Panc1 (cell line): ENCODE measurements around the gene RNF220. TPM values are rescaled to one million over a fixed set of nuclear protein-coding genes. Genes with fewer than 3 reads are reported as not detected.

Experiments used
- ATAC-seq: fragments of 200-7000 bp; cut with Tn5 transposase; 2 replicates; pipeline ENCODE4 v1.9.1; 2020; ENCODE audit warnings: mild to moderate bottlenecking, moderate library complexity
- BruUV-seq: library from RNA; stranded (reverse); fragments of 400-500 nt; replicated peaks from 2 replicates; lab custom pipeline; 2021; lab: Mats Ljungman, UMichigan
- CTCF ChIA-PET: fragments of 300-600 bp; sonication (Branson Sonifier 250); formaldehyde crosslinking; loops from one replicate; lab custom pipeline; 2022; ENCODE audit warnings: antibody characterized with exemption; lab: Charles Lee
- POLR2A ChIA-PET: fragments of 300-600 bp; sonication (Branson Sonifier 250); formaldehyde crosslinking; loops from one replicate; lab custom pipeline; 2022; ENCODE audit warnings: antibody characterized with exemption; lab: Charles Lee
- DNase-seq: peaks from one replicate; pipeline ENCODE4 v3.0.0-alpha.2; 2010; ENCODE audit warnings: low read depth, low spot score
- H3K27ac ChIP-seq: 2 replicates; pipeline ENCODE4 v1.5.1; 2011; ENCODE audit warnings: mild to moderate bottlenecking, low read length, inconsistent platforms
- H3K27me3 ChIP-seq: fragments of 200-500 bp; sonication (Bioruptor generic); 2 replicates; pipeline ENCODE4 v1.6.0; 2014; ENCODE audit warnings: low read length, inconsistent platforms; ENCODE audit not compliant: control insufficient read depth, insufficient read depth
- H3K36me3 ChIP-seq: fragments of 200-500 bp; sonication (Bioruptor generic); 2 replicates; pipeline ENCODE4 v1.5.1; 2014; ENCODE audit warnings: inconsistent platforms, mild to moderate bottlenecking, low read length, moderate library complexity; ENCODE audit not compliant: control insufficient read depth, insufficient read depth
- H3K4me1 ChIP-seq: 2 replicates; pipeline ENCODE4 v1.5.1; 2011; ENCODE audit warnings: inconsistent platforms, mild to moderate bottlenecking, low read length, moderate library complexity; ENCODE audit not compliant: control insufficient read depth, insufficient read depth
- H3K4me3 ChIP-seq, 2 experiments: 2 replicates each; pipeline ENCODE4 v1.5.1; 2011 to 2012; ENCODE audit warnings: low read depth in 2 of 2, low read length in 2 of 2, mild to moderate bottlenecking in 2 of 2, inconsistent platforms in 1 of 2, moderate library complexity in 1 of 2
- H3K9me3 ChIP-seq: fragments of 200-500 bp; sonication (Bioruptor generic); 2 replicates; pipeline ENCODE4 v1.5.1; 2014; ENCODE audit warnings: low read depth, mild to moderate bottlenecking, inconsistent platforms, low read length, moderate library complexity; ENCODE audit not compliant: control insufficient read depth, insufficient read depth
- CTCF ChIP-seq: fragments of 450-650 bp; IDR thresholded peaks from 2 replicates; pipeline ENCODE4 v1.5.1; 2017; ENCODE audit warnings: mild to moderate bottlenecking
- POLR2AphosphoS5 ChIP-seq: IDR thresholded peaks from 2 replicates; pipeline ENCODE4 v1.6.1; 2012; ENCODE audit warnings: mild to moderate bottlenecking, low read depth, low read length, moderate library complexity
- SIN3A ChIP-seq: IDR thresholded peaks from 2 replicates; pipeline ENCODE4 v1.6.1; 2012; ENCODE audit warnings: low read depth, mild to moderate bottlenecking, low read length, moderate library complexity, borderline replicate concordance; ENCODE audit not compliant: insufficient read depth
- TCF7L2 ChIP-seq: IDR thresholded peaks from 2 replicates; pipeline ENCODE4 v1.6.1; 2011; ENCODE audit warnings: mild to moderate bottlenecking, low read depth, low read length, inconsistent platforms
- in situ Hi-C: cut with HindIII; loops from 2 replicates; pipeline ENCODE4 v1.10.0; 2016; ENCODE audit warnings: low sequenced_read_pairs, low pct_unique_long_range_greater_than_20kb
- intact Hi-C: fragments of 100-400 bp; cut with micrococcal nuclease; formaldehyde crosslinking; loops from one replicate; pipeline ENCODE4 v1.10.0; 2022; ENCODE audit not compliant: unreplicated experiment
- total RNA-seq: library from RNA; stranded (reverse); gene quantifications from one replicate; pipeline ENCODE4 v1.2.1, GENCODE V29; 2021; ENCODE audit not compliant: unreplicated experiment
- TF ChIP-seq, protein P1 (sequence below), 2 experiments: IDR thresholded peaks; 2 replicates each; pipeline ENCODE4 v1.6.1; 2011 to 2012; ENCODE audit warnings: low read depth in 2 of 2, control low read depth in 1 of 2, low read length in 1 of 2, mild to moderate bottlenecking in 1 of 2, moderate library complexity in 1 of 2; ENCODE audit not compliant: insufficient read depth in 1 of 2

RNF220 gene
- total RNA-seq, 1 experiment from 2014 or later, result 64.9 TPM

DNA sequence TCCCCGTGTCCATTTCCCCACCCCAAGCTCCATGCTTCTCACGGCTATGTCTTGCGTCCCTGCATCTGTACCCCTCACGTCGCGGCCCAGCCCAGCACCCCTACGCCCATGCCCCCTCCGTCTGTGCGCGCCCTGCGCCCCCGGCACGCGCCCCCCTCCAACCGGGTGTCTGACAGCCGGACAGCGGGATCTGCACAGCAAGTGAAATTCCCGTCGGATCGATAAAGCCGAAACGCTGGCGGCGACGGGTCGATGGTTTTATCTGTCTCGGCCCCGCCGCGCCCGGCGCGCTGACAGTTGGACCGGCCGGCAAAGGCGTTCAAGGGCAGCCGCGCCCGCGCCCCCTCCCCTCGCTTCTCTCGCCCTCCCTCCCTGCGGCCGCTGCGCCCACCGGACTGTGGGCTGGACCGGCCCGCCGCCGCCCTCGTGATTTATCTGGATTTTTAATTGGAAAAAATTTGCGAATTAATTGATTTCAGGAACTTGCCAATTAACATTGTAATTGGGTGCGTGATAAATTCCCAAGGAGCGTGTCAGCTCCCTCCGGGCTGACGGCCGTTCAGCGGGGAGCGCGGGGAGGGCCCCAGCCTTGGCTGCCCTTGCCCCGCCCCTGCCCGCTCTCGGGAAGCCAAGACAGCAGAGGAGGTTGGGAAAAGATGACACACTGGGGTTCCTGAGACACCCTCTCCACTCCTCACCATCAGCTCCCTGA lies 212.1 kb downstream of the RNF220 start:
- Histone ChIP-seq H3K4me3 (peak overlapping the region in 1 of 2 experiments; percentile 22; a peak in 1 of 4 replicates), H3K27ac (no peak overlapping the region), H3K9me3 (no peaks in the 10 kb centered on the region), H3K4me1 (no peaks in the 10 kb centered on the region), H3K36me3 (no peaks in the 10 kb centered on the region), H3K27me3 (no peaks in the 10 kb centered on the region)
- ATAC-seq (no peak), DNase-seq (no peak)
- in situ Hi-C loops, result no loop called here
- ChIA-PET POLR2A (interaction anchor here (0.7 kb wide), 1 partner anchor 79 kb away, joined by 5 read pairs; no protein-coding TSS in a partner anchor), CTCF (interaction anchor here (0.7 kb wide), 1 partner anchor 684 kb away, joined by 3 read pairs; no protein-coding TSS in a partner anchor)
- intact Hi-C loops, result no loop called here
- TF ChIP-seq POLR2AphosphoS5, result no peak
- TF ChIP-seq, protein P1, sequence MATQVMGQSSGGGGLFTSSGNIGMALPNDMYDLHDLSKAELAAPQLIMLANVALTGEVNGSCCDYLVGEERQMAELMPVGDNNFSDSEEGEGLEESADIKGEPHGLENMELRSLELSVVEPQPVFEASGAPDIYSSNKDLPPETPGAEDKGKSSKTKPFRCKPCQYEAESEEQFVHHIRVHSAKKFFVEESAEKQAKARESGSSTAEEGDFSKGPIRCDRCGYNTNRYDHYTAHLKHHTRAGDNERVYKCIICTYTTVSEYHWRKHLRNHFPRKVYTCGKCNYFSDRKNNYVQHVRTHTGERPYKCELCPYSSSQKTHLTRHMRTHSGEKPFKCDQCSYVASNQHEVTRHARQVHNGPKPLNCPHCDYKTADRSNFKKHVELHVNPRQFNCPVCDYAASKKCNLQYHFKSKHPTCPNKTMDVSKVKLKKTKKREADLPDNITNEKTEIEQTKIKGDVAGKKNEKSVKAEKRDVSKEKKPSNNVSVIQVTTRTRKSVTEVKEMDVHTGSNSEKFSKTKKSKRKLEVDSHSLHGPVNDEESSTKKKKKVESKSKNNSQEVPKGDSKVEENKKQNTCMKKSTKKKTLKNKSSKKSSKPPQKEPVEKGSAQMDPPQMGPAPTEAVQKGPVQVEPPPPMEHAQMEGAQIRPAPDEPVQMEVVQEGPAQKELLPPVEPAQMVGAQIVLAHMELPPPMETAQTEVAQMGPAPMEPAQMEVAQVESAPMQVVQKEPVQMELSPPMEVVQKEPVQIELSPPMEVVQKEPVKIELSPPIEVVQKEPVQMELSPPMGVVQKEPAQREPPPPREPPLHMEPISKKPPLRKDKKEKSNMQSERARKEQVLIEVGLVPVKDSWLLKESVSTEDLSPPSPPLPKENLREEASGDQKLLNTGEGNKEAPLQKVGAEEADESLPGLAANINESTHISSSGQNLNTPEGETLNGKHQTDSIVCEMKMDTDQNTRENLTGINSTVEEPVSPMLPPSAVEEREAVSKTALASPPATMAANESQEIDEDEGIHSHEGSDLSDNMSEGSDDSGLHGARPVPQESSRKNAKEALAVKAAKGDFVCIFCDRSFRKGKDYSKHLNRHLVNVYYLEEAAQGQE (IDR thresholded peaks at IDR 0.05; ENCODE audit: insufficient read depth in 1 of 2, low read depth in 2 of 2, low read length in 1 of 2), result no peak
- BruUV-seq, result no TSS peak

GRCh38 chr1:44617703-44618029 lies 212.6 kb downstream of the RNF220 start:
- no TSS peak for BruUV-seq
- intact Hi-C loops, result no loop called here
- no peak for ATAC-seq
- no peaks in the 10 kb centered on the region for H3K4me1 ChIP-seq
- no peak overlapping the region for H3K4me3 ChIP-seq
- TF ChIP-seq TCF7L2 (no peak), CTCF (no peak), POLR2AphosphoS5 (no peak), SIN3A (no peak)
- TF ChIP-seq, protein P1 (IDR thresholded peaks at IDR 0.05; ENCODE audit: insufficient read depth in 1 of 2, low read depth in 2 of 2, low read length in 1 of 2), result no peak
- no peaks in the 10 kb centered on the region for H3K36me3 ChIP-seq
- POLR2A ChIA-PET, result no interaction called here
- in situ Hi-C loops, result no loop called here
- CTCF ChIA-PET, result interaction anchor here (0.7 kb wide), 1 partner anchor 685 kb away, joined by 3 read pairs; no protein-coding TSS in a partner anchor
- H3K27me3 ChIP-seq, result no peaks in the 10 kb centered on the region
- DNase-seq, result no peak
- H3K9me3 ChIP-seq, result no peaks in the 10 kb centered on the region
- H3K27ac ChIP-seq, result no peak overlapping the region
